IPS-18c (cell line): ENCODE results near the gene DCLK3.

Experiments used
- H3K4me3 ChIP-seq: 2 replicates; pipeline ENCODE4 v1.7.0; 2013; ENCODE audit warnings: low read depth, mild to moderate bottlenecking, low read length, moderate library complexity; ENCODE audit not compliant: insufficient read depth
- H3K9me3 ChIP-seq: one replicate; pipeline ENCODE4 v1.6.1; 2013; ENCODE audit warnings: mild to moderate bottlenecking, low read length, moderate library complexity; ENCODE audit not compliant: control insufficient read depth, insufficient read depth

Gene DCLK3

DNA sequence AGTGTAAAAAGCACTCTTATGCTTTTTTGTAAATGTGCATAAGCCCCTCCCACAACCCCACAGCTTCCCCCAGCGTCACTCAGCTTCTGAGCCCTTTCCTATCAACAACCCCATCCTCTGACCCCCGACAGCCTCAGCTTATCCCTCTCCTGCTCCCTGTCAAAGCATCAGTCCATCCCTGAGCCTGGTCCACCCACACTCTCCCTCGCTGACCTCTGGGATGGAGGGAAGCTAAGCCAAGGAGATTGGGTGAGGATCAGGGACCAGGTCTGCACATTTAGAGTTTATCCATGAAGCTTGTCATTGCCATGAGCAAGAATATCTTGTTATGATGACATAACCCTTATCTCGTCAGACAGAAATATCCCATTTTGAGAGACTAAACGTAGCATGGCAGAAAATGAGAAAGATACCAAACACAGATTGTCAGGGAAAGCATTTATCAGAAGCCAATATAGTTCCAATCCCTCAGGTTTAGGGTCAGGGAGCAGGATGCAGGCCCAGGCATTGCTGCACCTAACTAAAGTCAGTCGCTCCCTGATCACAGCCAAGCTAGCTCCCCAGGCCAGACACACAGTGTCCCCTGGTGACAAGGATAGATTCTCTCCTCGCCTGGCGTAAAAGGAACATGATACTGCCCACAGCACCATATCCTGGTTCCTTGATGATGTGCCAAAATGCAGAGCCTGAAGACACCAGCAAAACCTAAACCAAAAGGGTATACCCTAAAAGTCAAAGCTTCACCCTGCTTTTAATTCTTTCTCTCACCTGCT lies 66.9 kb downstream of the DCLK3 start:
- Histone ChIP-seq H3K4me3 (no peak overlapping the region), H3K9me3 (peaks cover 7% of the 10 kb centered on the region)

DNA sequence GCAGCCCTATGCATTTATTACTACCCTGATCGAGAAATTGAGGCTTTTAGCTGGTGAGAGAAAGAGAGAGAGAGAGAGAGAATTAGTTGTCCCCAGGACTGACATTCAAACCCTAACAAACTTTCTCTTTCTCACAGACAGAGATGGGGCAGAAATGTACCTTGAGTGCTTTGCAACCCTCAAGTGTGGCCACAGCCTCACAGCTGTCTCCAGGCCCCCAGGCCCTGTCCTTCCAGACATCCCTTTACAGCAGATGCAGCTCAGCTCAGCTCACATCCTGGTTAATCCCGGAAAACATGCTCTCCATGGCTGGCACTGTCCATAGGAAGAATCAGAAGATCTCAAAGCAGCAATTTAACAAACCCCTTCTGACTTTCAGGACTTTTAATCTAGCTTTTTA lies 67.6 kb downstream of the DCLK3 start:
- H3K4me3 ChIP-seq = no peak overlapping the region
- peaks cover 7% of the 10 kb centered on the region for H3K9me3 ChIP-seq

DNA sequence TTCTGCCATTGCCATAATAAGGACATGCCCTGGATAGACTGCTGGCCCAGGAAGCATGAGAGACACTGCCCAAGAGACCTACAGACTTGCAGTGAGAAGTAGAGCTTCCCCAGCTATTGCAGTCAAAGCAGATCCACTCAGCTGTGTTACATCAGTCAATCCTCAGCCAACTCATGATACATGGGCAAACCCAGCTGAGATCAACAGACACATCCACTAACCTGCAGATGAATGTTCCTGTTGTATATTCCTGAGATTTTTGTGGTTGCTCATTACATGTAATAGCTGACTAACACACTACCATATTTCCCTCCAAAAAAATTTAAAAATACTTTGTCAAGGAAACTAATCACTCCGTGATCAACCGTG lies 68.6 kb downstream of the DCLK3 start:
- H3K9me3 ChIP-seq = peaks cover 7% of the 10 kb centered on the region

DNA sequence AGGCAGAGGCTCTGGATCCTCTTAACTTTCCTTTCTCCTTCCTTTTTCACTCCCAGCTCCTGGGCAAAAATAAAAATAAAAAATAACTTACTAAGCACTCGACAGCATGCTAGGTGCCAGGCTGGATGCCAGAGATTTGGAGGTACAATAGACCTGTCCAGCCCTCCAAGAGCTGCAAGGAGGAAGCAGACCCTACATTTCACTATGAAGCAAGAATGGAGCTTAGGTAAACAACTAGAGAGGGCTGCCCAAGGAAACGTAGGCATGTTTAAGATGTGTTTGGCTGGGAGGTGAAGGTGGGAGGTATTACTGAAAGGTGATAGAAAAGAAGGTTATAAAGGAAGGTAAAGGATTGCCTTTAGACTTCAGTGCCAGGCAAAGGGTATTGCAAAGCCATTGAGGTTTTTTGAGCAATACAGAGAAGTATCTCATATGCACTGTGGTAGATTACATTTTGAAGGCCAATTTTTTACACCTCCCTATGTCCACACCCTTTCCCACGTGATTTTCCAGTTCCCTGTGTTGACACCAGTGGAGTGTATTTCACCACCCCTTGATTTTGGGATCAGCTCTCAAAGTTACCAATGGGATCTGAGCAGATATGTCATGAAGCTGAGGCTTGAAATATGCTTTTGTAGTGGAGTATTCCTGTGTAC lies 69.1 kb downstream of the DCLK3 start:
- H3K4me3 ChIP-seq = no peak overlapping the region

More for the DNA sequence above, 68.6 kb downstream of the DCLK3 start:
- H3K4me3 ChIP-seq = no peak overlapping the region

DNA sequence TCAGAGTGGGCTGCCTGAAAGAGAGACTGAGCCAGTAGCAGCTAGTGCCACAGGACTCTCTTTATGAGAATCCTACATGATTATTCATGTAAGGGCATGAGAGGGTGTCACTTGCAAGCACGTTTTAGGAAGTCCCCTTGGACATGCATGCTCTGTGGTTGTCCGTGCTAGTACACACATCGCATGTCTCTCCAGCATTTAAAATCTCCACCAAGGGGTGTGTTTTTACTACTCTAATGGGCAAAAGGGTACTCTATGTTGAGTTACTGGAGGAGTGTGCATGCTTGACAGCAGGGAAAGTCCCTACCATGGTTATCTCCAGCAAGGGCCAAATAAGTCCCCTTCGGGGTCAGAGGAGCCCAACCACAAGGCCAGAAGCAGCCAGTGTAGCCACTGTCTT lies 70.7 kb downstream of the DCLK3 start:
- H3K4me3 ChIP-seq = no peak overlapping the region

More for the DNA sequence above, 69.1 kb downstream of the DCLK3 start:
- H3K9me3 ChIP-seq = peaks cover 7% of the 10 kb centered on the region

DNA sequence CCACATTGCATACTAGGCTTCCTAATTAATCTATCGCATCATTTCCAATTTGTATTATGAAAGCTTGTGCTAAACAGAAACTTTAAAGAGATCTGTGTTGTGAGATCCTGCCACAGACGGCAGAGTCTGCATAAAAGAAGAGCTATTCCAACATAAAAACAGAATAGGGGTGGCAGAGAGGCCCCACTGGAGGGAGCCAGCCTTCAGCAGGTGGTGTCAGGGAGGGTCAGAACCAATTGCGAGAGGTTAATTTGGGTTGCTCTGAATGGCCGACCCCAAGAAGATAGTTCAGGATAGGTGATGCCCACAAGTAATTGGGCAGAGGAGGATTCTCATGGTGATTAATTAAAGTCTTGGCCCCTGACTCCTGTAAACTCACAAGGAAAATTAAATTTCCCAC lies 74.8 kb downstream of the DCLK3 start:
- H3K4me3 ChIP-seq = no peak overlapping the region
- peaks cover 7% of the 10 kb centered on the region for H3K9me3 ChIP-seq

More for the DNA sequence above, 70.7 kb downstream of the DCLK3 start:
- H3K9me3 ChIP-seq = peaks cover 7% of the 10 kb centered on the region

DNA sequence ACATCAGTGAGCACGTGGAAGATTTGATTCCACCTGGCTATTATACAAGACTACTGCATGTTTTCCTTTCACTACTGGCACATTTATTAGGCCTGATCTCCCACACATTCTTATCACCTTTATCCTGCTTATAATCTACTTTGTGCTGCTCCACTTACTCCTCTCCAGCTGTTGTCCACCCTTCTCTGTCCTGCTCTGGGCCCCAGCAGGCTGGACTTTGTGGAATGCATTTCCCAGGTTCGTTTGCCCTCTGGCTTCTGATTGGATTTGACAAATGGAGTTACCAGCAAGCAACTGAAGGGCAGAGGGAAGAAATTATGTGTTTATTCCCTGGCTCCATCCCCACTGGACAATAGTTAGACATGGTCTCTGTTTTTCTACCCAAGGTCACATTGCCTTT lies 75.5 kb downstream of the DCLK3 start:
- H3K9me3 ChIP-seq = peaks cover 7% of the 10 kb centered on the region
- no peak overlapping the region for H3K4me3 ChIP-seq

DNA sequence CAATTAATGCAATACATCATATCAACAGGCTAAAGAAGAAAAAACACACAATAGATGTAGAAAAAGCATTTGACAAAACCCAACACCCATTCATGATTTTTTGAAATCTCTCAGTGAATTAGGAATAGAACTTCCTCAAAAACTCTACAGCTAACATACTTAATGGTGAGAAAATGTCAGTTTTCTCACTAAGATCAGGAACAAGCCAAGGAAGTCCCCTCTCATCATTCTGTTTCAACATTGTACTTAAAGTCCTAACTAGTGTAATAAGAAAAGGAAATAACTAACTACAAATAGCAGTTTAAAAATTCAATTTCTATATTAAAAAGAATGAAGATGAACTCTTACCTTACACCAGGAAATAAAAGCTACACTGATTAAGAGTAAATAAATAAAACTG lies 77.8 kb downstream of the DCLK3 start:
- no peak overlapping the region for H3K4me3 ChIP-seq
- no peaks in the 10 kb centered on the region for H3K9me3 ChIP-seq

DNA sequence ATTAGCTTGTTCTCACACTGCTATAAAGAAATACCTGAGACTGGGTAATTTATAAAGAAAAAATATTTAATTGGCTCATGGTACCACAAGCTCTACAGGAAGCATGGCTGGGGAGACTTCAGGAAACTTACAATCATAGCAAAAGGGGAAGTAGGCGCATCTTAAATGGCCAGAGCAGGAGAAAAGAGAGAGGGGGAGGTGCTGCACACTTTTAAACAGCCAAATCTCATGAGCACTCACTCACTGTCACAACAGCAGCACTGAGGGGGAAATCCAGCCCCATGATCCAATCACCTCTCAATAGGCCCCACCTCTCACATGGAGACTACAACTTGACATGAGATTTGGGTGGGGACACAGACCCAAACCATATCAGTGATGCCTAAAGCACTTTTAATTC lies 82.5 kb downstream of the DCLK3 start:
- peaks cover 6% of the 10 kb centered on the region for H3K9me3 ChIP-seq
- no peak overlapping the region for H3K4me3 ChIP-seq

DNA sequence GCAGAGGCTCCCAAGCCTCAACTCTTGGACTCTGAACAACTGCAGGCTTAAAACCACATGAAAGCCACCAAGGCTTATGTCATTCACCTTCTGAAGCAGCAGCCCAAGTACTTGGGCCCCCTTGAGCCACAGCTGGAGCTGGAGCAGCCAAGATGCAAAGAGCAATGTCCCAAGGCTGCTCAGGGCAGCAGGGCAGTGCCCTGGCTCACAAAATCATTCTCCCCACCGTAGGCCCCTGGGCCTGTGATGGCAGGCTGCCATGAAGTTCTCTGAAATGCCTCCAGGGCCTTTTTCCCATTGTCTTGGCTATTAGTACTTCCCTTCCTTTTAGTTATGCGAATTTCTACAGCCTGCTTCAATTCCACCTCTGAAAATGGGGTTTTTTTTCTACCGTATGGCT lies 83.4 kb downstream of the DCLK3 start:
- H3K4me3 ChIP-seq = peak overlapping the region; percentile 20; the same call in 1 of the 2 replicates
- peaks cover 6% of the 10 kb centered on the region for H3K9me3 ChIP-seq

DNA sequence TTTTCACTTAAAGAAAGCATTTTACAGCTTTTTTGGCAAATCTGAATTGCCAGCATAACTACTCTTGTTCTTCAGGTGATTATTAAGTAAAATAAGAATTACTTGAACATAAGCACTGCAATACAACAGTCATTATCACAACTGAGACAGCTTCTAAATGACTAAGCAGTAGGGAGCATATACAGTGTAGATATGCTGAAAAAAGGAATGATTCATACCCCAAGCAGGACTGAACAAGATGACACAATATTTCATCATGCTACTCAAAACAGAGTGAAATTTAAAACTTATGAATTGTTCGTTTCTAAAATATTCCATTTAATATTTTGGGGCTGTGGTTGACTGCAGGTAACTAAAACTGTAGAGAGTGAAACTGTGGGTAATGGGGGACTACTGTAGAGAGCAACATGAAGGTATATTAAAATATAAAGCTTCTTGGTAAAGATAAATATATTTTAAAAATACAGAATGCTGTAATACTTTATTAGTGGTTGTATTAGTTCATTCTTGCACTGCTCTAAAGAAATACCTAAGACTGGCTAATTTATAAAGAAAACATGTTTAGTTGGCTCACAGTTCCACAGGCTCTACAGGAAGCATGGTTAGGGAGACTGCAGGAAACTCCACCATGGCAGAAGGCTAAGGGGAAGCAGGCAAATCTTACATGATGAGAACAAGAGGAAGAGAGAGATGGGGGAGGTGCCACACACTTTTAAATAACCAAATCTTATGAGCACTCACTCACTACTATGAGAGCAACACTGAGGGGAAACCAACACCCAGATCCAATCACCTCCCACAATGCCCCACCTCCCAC lies 84.8 kb downstream of the DCLK3 start:
- Histone ChIP-seq H3K9me3 (peaks cover 6% of the 10 kb centered on the region), H3K4me3 (no peak overlapping the region)

DNA sequence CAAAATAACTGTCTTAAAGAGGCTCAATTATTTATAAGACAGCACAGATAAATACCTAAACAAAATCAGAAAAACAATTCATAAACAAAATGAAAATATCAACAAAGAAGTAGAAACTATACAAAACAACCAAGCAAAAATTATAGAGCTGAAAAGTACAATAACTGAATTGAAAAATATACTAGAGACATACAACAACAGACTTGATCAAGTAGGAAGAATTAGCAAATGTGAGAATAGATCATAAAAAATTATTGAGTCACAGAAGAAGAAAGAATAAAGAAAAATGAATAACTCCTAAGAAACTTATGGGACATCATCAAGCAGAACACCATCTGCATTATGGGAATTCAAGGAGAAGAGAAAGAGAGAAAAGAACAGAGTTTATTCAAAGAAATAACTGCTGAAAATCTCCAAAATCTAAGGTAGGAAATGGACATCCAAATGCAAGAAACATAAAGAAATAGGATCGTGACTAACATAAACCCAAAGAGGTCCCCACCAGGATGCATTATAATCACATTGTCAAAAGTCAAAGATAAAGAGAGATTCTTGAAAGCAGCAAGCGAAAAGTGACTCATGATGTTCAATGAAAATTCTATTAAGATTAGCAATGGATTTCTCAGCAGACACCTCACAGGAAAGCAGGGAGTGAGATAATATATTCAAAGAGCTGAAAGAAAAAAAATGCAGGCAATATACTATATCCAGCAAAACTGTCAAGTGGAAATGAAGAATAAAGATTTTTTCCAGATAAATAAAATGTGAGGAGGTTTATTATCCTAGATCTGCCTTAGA lies 85.9 kb downstream of the DCLK3 start:
- Histone ChIP-seq H3K9me3 (peaks cover 6% of the 10 kb centered on the region), H3K4me3 (no peak overlapping the region)

DNA sequence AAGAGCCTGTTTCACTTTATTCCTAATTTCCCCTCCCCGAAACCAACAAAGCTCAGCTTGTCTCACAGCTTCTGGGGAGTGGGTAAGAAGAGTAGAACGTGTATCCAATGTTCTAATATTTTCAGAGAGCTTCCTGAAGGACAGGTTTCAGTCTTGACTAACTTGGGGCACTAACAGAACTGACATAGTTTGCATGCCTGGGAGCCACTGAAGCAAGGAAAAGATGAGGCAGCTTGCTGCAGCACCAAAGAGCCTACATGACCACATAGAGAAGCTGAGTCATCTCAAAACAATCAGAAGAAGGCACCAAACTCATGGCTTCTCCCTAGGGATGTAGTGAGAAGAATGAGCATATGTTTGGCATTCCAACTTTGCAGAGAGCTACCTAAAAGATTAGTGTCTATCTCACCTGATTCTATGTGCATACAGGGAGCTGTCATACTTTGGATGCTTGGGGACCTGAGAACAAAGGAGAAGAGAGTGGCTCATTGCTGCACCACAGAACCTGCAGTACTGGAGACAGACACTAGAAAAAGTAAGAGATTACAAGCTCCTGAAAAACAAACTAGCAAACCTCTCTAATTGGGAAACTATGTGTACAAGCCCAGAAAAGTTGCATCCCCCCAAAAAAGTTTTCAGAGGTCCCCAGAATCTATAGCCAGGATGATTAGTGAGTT lies 86.9 kb downstream of the DCLK3 start:
- Histone ChIP-seq H3K4me3 (no peak overlapping the region), H3K9me3 (peaks cover 6% of the 10 kb centered on the region)

DNA sequence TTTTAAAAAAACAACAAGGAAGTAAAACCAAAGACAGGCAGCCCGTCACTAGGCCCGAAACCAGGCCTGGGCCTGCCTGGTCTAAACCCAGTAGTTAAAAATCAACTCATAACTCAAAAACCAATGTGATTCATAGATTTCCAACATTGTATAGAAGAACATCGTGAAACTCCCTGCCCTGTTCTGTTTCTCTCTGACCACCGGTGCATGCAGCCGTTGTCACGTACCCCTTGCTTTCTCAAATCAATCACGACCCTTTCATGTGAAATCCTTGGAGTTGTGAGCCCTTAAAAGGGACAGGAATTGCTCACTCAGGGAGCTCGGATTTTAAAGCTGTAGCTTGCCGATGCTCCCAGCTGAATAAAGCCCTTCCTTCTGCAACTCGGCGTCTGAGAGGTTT lies 89.5 kb downstream of the DCLK3 start:
- Histone ChIP-seq H3K4me3 (no peak overlapping the region), H3K9me3 (no peaks in the 10 kb centered on the region)

DNA sequence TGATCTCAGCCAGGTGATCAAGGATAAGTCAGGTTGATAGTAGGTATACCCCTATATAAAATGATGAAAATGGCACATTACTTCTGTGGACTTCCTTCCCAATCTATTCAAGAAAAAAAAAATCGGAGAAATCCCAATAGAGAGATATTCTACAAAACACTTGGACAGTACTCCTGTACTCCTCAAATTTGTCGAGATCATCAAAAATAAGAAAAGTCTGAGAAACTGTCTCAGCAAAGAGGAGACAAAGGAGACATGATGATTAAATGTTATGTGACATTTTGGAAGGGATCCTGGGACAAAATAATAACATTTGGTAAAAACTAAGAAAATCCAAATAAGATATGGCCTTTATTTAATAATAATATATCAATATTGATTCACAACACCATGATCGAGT lies 94.6 kb downstream of the DCLK3 start:
- no peaks in the 10 kb centered on the region for H3K9me3 ChIP-seq
- H3K4me3 ChIP-seq = no peak overlapping the region

DNA sequence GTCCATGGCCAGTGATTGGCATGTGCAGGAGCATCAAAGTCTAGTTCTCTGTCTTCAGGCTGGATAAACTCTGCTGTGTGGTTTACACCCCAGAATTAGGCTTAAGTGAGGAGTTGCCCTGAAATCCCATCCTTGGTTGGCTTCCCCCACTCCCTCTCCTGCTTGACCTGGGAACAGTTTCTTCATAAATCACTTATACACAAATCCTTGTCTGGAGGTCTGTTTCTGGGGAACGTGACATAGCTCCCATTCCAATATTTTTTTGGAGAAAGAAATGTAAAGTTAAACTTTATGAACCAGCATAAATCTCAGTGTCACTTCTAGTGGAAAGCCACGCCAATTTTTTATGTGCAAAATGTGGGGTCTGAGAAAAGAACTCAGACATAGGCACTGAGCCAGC lies 98.2 kb downstream of the DCLK3 start:
- no peaks in the 10 kb centered on the region for H3K9me3 ChIP-seq

More for the DNA sequence above, 98.2 kb downstream of the DCLK3 start:
- H3K4me3 ChIP-seq = no peak overlapping the region
